Retinal pigment epithelial cell (primary cell): ENCODE measurements around the gene GPRASP2.
A peak's percentile ranks its signal among the peaks of the same experiment; 100 is the strongest.

Experiments used
- DNase-seq: peaks from one replicate; pipeline ENCODE4 v3.0.0-alpha.2; 2010; ENCODE audit warnings: low read depth
- H3K4me3 ChIP-seq: 2 replicates; pipeline ENCODE4 v1.5.1; 2011; ENCODE audit warnings: mild to moderate bottlenecking, low read length, control low read depth, moderate library complexity
- CTCF ChIP-seq: conservative IDR thresholded peaks from 2 replicates; pipeline ENCODE4 v1.5.1; 2011; ENCODE audit warnings: low read depth, low read length, control low read depth, inconsistent platforms

Gene GPRASP2

GRCh38 chrX:102696306-102696705, 15.9 kb upstream of the GPRASP2 start:
- no peak overlapping the region for H3K4me3 ChIP-seq
- no peak for TF ChIP-seq CTCF
- no peak for DNase-seq

- no peak for DNase-seq
- no peak overlapping the region for H3K4me3 ChIP-seq
- TF ChIP-seq CTCF, result no peak
Observed at GRCh38 chrX:102697494-102697893, 14.8 kb upstream of the GPRASP2 start.

GRCh38 chrX:102708900-102709299, 3.3 kb upstream of the GPRASP2 start:
- H3K4me3 ChIP-seq, result no peak overlapping the region
- DNase-seq, result no peak
- no peak for TF ChIP-seq CTCF

- no peak for DNase-seq
- TF ChIP-seq CTCF, result no peak
- peak overlapping the region; percentile 68 for H3K4me3 ChIP-seq
Observed at GRCh38 chrX:102711872-102712215, 404 bp upstream of the GPRASP2 start.

- peak; percentile 64 for TF ChIP-seq CTCF
- no peak for DNase-seq
- H3K4me3 ChIP-seq, result peak overlapping the region; percentile 68
Observed at GRCh38 chrX:102712981-102713625, 855 bp downstream of the GPRASP2 start.

GRCh38 chrX:102714994-102715393, 2.7 kb downstream of the GPRASP2 start:
- no peak for TF ChIP-seq CTCF
- no peak overlapping the region for H3K4me3 ChIP-seq
- no peak for DNase-seq

GRCh38 chrX:102715967-102716366, 3.7 kb downstream of the GPRASP2 start:
- TF ChIP-seq CTCF, result no peak
- no peak for DNase-seq

More at GRCh38 chrX:102715967-102716366, 3.7 kb downstream of the GPRASP2 start:
- no peak overlapping the region for H3K4me3 ChIP-seq
